Left lung (tissue), 10 donors: ENCODE results near the gene IQCF6. TPM values are rescaled to one million over a fixed set of nuclear protein-coding genes. Genes with fewer than 3 reads are reported as not detected.

Source experiments
- ATAC-seq: fragments of 200-7000 bp; cut with Tn5 transposase; one replicate; pipeline ENCODE4 v1.9.1; 2020; ENCODE audit warnings: moderate library complexity
- DNase-seq, 4 donors: peaks; one replicate each; pipeline ENCODE4 v3.0.0-alpha.2; 2013 to 2020
- H3K27ac ChIP-seq, 2 donors: fragments of 200-600 bp; sonication (generic) in 1 of 2; one replicate each; pipeline versions ENCODE4 v1.5.0 to v1.8.0; 2020 to 2021
- H3K27me3 ChIP-seq, 2 donors: fragments of 200-600 bp; sonication (generic) in 1 of 2; one replicate each; pipeline versions ENCODE4 v1.5.0 to v1.8.0; 2020 to 2021
- H3K36me3 ChIP-seq, 2 donors: fragments of 200-600 bp; sonication (generic) in 1 of 2; one replicate each; pipeline versions ENCODE4 v1.5.0 to v1.8.0; 2020 to 2021
- H3K4me1 ChIP-seq, 2 donors: fragments of 200-600 bp; one replicate each; pipeline ENCODE4 v1.8.0; 2021
- H3K4me3 ChIP-seq, 2 donors: fragments of 200-600 bp; sonication (generic) in 1 of 2; one replicate each; pipeline versions ENCODE4 v1.5.0 to v1.8.0; 2020 to 2021; ENCODE audit warnings: mild to moderate bottlenecking in 1 of 2
- H3K9me3 ChIP-seq, 2 donors: fragments of 200-600 bp; sonication (generic) in 1 of 2; one replicate each; pipeline versions ENCODE4 v1.5.0 to v1.8.0; 2020 to 2021
- CTCF ChIP-seq, 2 donors: fragments of 200-600 bp; sonication (generic) in 1 of 2; IDR thresholded peaks; one replicate each; pipeline versions ENCODE4 v1.5.0 to v1.8.0; 2021; ENCODE audit warnings: antibody characterized with exemption in 2 of 2
- intact Hi-C, 2 donors: fragments of 100-400 bp; cut with DNase I; formaldehyde crosslinking; loops; one replicate each; pipeline versions ENCODE4 v1.11.2 to v1.14.2; 2022
- polyA plus RNA-seq, 6 donors: library from polyadenylated mRNA; unstranded; fragments of 120-200 nt; gene quantifications; one replicate each; pipeline ENCODE4 v1.2.1, GENCODE V29; 2013; ENCODE audit not compliant: insufficient read length in 6 of 6
- total RNA-seq, 2 donors: library from RNA; stranded (reverse); fragmentation: NEBNext Ultra II Directional; extraction: Animal tissue kit (Norgen Biotek cat#: 25700); gene quantifications; one replicate each; pipeline ENCODE4 v1.2.1, GENCODE V29; 2021
- donor health status: DM: no; HTN: yes; CAD: no.
- donor health status: DM: no; HTN: no; CAD: no.

IQCF6 gene
- total and polyA plus RNA-seq, 8 donors: not detected

GRCh38 chr3:51735950-51736349 lies 43.1 kb downstream of the IQCF6 start:
- Histone ChIP-seq H3K27me3 (peaks cover 0 to 12% of the 10 kb centered on the region in 2 donors), H3K9me3 (no peaks in the 10 kb centered on the region), H3K27ac (no peak overlapping the region), H3K4me1 (no peaks in the 10 kb centered on the region), H3K36me3 (no peaks in the 10 kb centered on the region), H3K4me3 (no peak overlapping the region)
- TF ChIP-seq CTCF (IDR thresholded peaks at IDR 0.05): no peak
- ATAC-seq (no peak), DNase-seq (no peak)
- intact Hi-C loops: no loop called here

- Histone ChIP-seq H3K4me3 (no peak overlapping the region), H3K27ac (no peak overlapping the region), H3K36me3 (no peaks in the 10 kb centered on the region), H3K27me3 (peaks cover 0 to 12% of the 10 kb centered on the region in 2 donors), H3K9me3 (no peaks in the 10 kb centered on the region), H3K4me1 (no peaks in the 10 kb centered on the region)
- ATAC-seq (no peak), DNase-seq (no peak)
- intact Hi-C loops: no loop called here
- no peak for TF ChIP-seq CTCF (IDR thresholded peaks at IDR 0.05)
Measured at GRCh38 chr3:51735039-51735438, 44.0 kb downstream of the IQCF6 start.

- no peak for DNase-seq
Measured at GRCh38 chr3:51734572-51734907, 44.5 kb downstream of the IQCF6 start.

GRCh38 chr3:51733859-51734571 lies 45.0 kb downstream of the IQCF6 start:
- Histone ChIP-seq H3K36me3 (no peaks in the 10 kb centered on the region), H3K27me3 (peaks cover 0 to 12% of the 10 kb centered on the region in 2 donors), H3K27ac (no peak overlapping the region), H3K4me3 (no peak overlapping the region), H3K4me1 (no peaks in the 10 kb centered on the region), H3K9me3 (no peaks in the 10 kb centered on the region)
- no peak for DNase-seq
- intact Hi-C loops: no loop called here
- no peak for TF ChIP-seq CTCF (IDR thresholded peaks at IDR 0.05)
- ATAC-seq: no peak

More at GRCh38 chr3:51734572-51734907, 44.5 kb downstream of the IQCF6 start:
- no peak overlapping the region for H3K27ac ChIP-seq
- H3K4me1 ChIP-seq: no peaks in the 10 kb centered on the region
- intact Hi-C loops: no loop called here
- ATAC-seq: no peak
- H3K27me3 ChIP-seq: peaks cover 0 to 12% of the 10 kb centered on the region in 2 donors
- H3K36me3 ChIP-seq: no peaks in the 10 kb centered on the region
- no peak overlapping the region for H3K4me3 ChIP-seq
- no peak for TF ChIP-seq CTCF (IDR thresholded peaks at IDR 0.05)
- no peaks in the 10 kb centered on the region for H3K9me3 ChIP-seq

GRCh38 chr3:51729042-51729633 lies 49.9 kb downstream of the IQCF6 start:
- no peak overlapping the region for H3K4me3 ChIP-seq
- H3K4me1 ChIP-seq: no peaks in the 10 kb centered on the region
- no peaks in the 10 kb centered on the region for H3K27me3 ChIP-seq
- H3K9me3 ChIP-seq: no peaks in the 10 kb centered on the region
- DNase-seq: no peak
- no peaks in the 10 kb centered on the region for H3K36me3 ChIP-seq
- H3K27ac ChIP-seq: no peak overlapping the region
- no peak for TF ChIP-seq CTCF (IDR thresholded peaks at IDR 0.05)
- ATAC-seq: no peak
- intact Hi-C loops: no loop called here

Other genes starting within 250 kb of the IQCF6 start
- gene RAD54L2, start 240.5 kb downstream of the IQCF6 start, total RNA-seq: 10 to 100 TPM; 20.6 to 22.9 TPM
- 10 to 100 TPM; 18.0 to 22.4 (median 19.4) TPM for gene RAD54L2, start 240.5 kb downstream of the IQCF6 start, polyA plus RNA-seq
- 10 to 100 TPM; 48.7 to 50.4 TPM for gene TEX264, start 108.0 kb downstream of the IQCF6 start, total RNA-seq
- gene TEX264, start 108.0 kb downstream of the IQCF6 start, polyA plus RNA-seq: 10 to 100 TPM; 34.6 to 40.4 (median 35.7) TPM
- under 1 TPM; 0.21 to 0.61 TPM for gene GRM2, start 72.2 kb downstream of the IQCF6 start, total RNA-seq
- 1 to 10 TPM in 1 of 6 donors, under 1 TPM in 5; 0.63 to 1.0 (median 0.83) TPM for gene GRM2, start 72.2 kb downstream of the IQCF6 start, polyA plus RNA-seq
- gene IQCF2, start 82.4 kb upstream of the IQCF6 start, total RNA-seq: not detected
- not detected for gene IQCF2, start 82.4 kb upstream of the IQCF6 start, polyA plus RNA-seq
- not detected for gene IQCF5, start 96.4 kb upstream of the IQCF6 start, total RNA-seq
- gene IQCF5, start 96.4 kb upstream of the IQCF6 start, polyA plus RNA-seq: not detected
- gene IQCF1, start 124.1 kb upstream of the IQCF6 start, total RNA-seq: not detected
- gene IQCF1, start 124.1 kb upstream of the IQCF6 start, polyA plus RNA-seq: under 1 TPM in 1 of 6 donors, not detected in 5; 0.33 TPM
- gene RRP9, start 162.7 kb upstream of the IQCF6 start, total RNA-seq: 10 to 100 TPM; 14.5 to 25.7 TPM
- 10 to 100 TPM; 16.6 to 23.6 (median 19.1) TPM for gene RRP9, start 162.7 kb upstream of the IQCF6 start, polyA plus RNA-seq
- 10 to 100 TPM; 21.0 to 21.4 TPM for gene PARP3, start 163.1 kb upstream of the IQCF6 start, total RNA-seq
- gene PARP3, start 163.1 kb upstream of the IQCF6 start, polyA plus RNA-seq: 10 to 100 TPM; 16.5 to 24.1 (median 19.0) TPM
- gene GPR62, start 176.1 kb upstream of the IQCF6 start, total RNA-seq: not detected
- gene GPR62, start 176.1 kb upstream of the IQCF6 start, polyA plus RNA-seq: under 1 TPM; 0.17 to 0.35 (median 0.30) TPM
- 10 to 100 TPM; 29.7 to 43.1 TPM for gene PCBP4, start 188.2 kb upstream of the IQCF6 start, total RNA-seq
- gene PCBP4, start 188.2 kb upstream of the IQCF6 start, polyA plus RNA-seq: 10 to 100 TPM; 38.8 to 58.0 (median 49.8) TPM
- 10 to 100 TPM; 32.4 to 47.0 TPM for gene ABHD14B, start 194.8 kb upstream of the IQCF6 start, total RNA-seq
- gene ABHD14B, start 194.8 kb upstream of the IQCF6 start, polyA plus RNA-seq: 10 to 100 TPM; 40.9 to 51.1 (median 46.8) TPM
- 10 to 100 TPM; 14.7 to 20.7 TPM for gene ABHD14A, start 195.8 kb upstream of the IQCF6 start, total RNA-seq
- 10 to 100 TPM; 20.9 to 30.2 (median 23.5) TPM for gene ABHD14A, start 195.8 kb upstream of the IQCF6 start, polyA plus RNA-seq
- gene ACY1, start 204.3 kb upstream of the IQCF6 start, total RNA-seq: 10 to 100 TPM; 37.0 to 41.2 TPM
- 10 to 100 TPM; 29.6 to 42.8 (median 36.2) TPM for gene ACY1, start 204.3 kb upstream of the IQCF6 start, polyA plus RNA-seq
- gene RPL29, start 216.7 kb upstream of the IQCF6 start, total RNA-seq: 100 to 1,000 TPM; 854 to 981 TPM
- 1,000 to 10,000 TPM; 1,892 to 2,169 (median 1,970) TPM for gene RPL29, start 216.7 kb upstream of the IQCF6 start, polyA plus RNA-seq